H9 (cell line): ENCODE data around the gene TUBB4B. TPM values are rescaled to one million over a fixed set of nuclear protein-coding genes. Genes with fewer than 3 reads are reported as not detected.

Experiments
- DNase-seq: peaks from one replicate; pipeline ENCODE4 v3.0.0-alpha.2; 2017
- H2AFZ ChIP-seq: one replicate; pipeline ENCODE4 v1.6.1; 2013; ENCODE audit warnings: mild to moderate bottlenecking, low read length, control low read depth, moderate library complexity
- H2AK5ac ChIP-seq: 2 replicates; pipeline ENCODE4 v1.6.1; 2013; ENCODE audit warnings: low read length, control low read depth, mixed read lengths; ENCODE audit not compliant: insufficient read length
- H2BK120ac ChIP-seq: one replicate; pipeline ENCODE4 v1.6.1; 2013; ENCODE audit warnings: low read depth, mild to moderate bottlenecking, low read length, control low read depth, inconsistent platforms; ENCODE audit not compliant: poor library complexity, severe bottlenecking
- H2BK12ac ChIP-seq: 2 replicates; pipeline ENCODE4 v1.6.1; 2013; ENCODE audit warnings: low read length, control low read depth, mixed read lengths, low read depth; ENCODE audit not compliant: insufficient read length
- H2BK15ac ChIP-seq: 2 replicates; pipeline ENCODE4 v1.6.1; 2013; ENCODE audit warnings: low read depth, low read length, control low read depth
- H2BK20ac ChIP-seq: one replicate; pipeline ENCODE4 v1.6.1; 2013; ENCODE audit warnings: low read depth, mild to moderate bottlenecking, low read length, control low read depth, inconsistent platforms; ENCODE audit not compliant: poor library complexity, severe bottlenecking
- H2BK5ac ChIP-seq: 2 replicates; pipeline ENCODE4 v1.6.1; 2013; ENCODE audit warnings: low read length, control low read depth, mixed read lengths; ENCODE audit not compliant: insufficient read length
- H3K14ac ChIP-seq: 2 replicates; pipeline ENCODE4 v1.6.1; 2013; ENCODE audit warnings: low read length, control low read depth; ENCODE audit not compliant: insufficient read depth
- H3K18ac ChIP-seq: 2 replicates; pipeline ENCODE4 v1.6.1; 2013; ENCODE audit warnings: low read depth, mild to moderate bottlenecking, mixed read lengths, low read length, control low read depth; ENCODE audit not compliant: insufficient read length
- H3K23ac ChIP-seq: 2 replicates; pipeline ENCODE4 v1.6.1; 2013; ENCODE audit warnings: low read length, control low read depth, mixed read lengths, low read depth; ENCODE audit not compliant: insufficient read length
- H3K23me2 ChIP-seq: 2 replicates; pipeline ENCODE4 v1.6.1; 2013; ENCODE audit warnings: low read depth, mild to moderate bottlenecking, mixed read lengths, low read length, control low read depth; ENCODE audit not compliant: insufficient read length, poor library complexity, severe bottlenecking
- H3K27ac ChIP-seq: 2 replicates; pipeline ENCODE4 v1.5.1; 2013; ENCODE audit warnings: low read length, control low read depth, mixed read lengths, low read depth; ENCODE audit not compliant: insufficient read length
- H3K27me3 ChIP-seq: 2 replicates; pipeline ENCODE4 v1.6.1; 2013; ENCODE audit warnings: low read length, control low read depth, inconsistent platforms; ENCODE audit not compliant: insufficient read depth
- H3K4ac ChIP-seq: 2 replicates; pipeline ENCODE4 v1.6.1; 2013; ENCODE audit warnings: low read depth, mild to moderate bottlenecking, control low read depth, inconsistent platforms, low read length, moderate library complexity
- H3K4me1 ChIP-seq: 2 replicates; pipeline ENCODE4 v1.6.1; 2013; ENCODE audit warnings: low read length, control low read depth, inconsistent platforms; ENCODE audit not compliant: insufficient read depth
- H3K4me2 ChIP-seq: 2 replicates; pipeline ENCODE4 v1.6.1; 2013; ENCODE audit warnings: low read length, control low read depth, mixed read lengths; ENCODE audit not compliant: insufficient read length, insufficient read depth
- H3K56ac ChIP-seq: 2 replicates; pipeline ENCODE4 v1.6.1; 2013; ENCODE audit warnings: low read depth, mild to moderate bottlenecking, mixed read lengths, low read length, control low read depth; ENCODE audit not compliant: insufficient read length
- H3K79me1 ChIP-seq: 2 replicates; pipeline ENCODE4 v1.6.1; 2013; ENCODE audit warnings: low read depth, mild to moderate bottlenecking, moderate library complexity, low read length, control low read depth, inconsistent platforms; ENCODE audit not compliant: insufficient read depth, poor library complexity, severe bottlenecking
- H3K79me2 ChIP-seq: 2 replicates; pipeline ENCODE4 v1.6.1; 2013; ENCODE audit warnings: low read length, control low read depth, inconsistent platforms; ENCODE audit not compliant: insufficient read depth
- H3K9ac ChIP-seq: 2 replicates; pipeline ENCODE4 v1.6.1; 2013; ENCODE audit warnings: low read length, control low read depth, mixed read lengths; ENCODE audit not compliant: insufficient read length; ENCODE audit errors: extremely low read depth
- H3K9me3 ChIP-seq: one replicate; pipeline ENCODE4 v1.6.1; 2013; ENCODE audit warnings: low read depth, low read length, inconsistent platforms; ENCODE audit not compliant: control insufficient read depth
- H3T11ph ChIP-seq: one replicate; pipeline ENCODE4 v1.6.1; 2013; ENCODE audit warnings: mild to moderate bottlenecking, low read length, control low read depth, inconsistent platforms
- H4K20me1 ChIP-seq: one replicate; pipeline ENCODE4 v1.6.1; 2013; ENCODE audit not compliant: control insufficient read depth, insufficient read length, insufficient read depth
- H4K5ac ChIP-seq: 2 replicates; pipeline ENCODE4 v1.6.1; 2013; ENCODE audit warnings: low read depth, mild to moderate bottlenecking, mixed read lengths, low read length, control low read depth; ENCODE audit not compliant: insufficient read length
- H4K8ac ChIP-seq: replicated peaks from 2 replicates; pipeline ENCODE4 v1.6.1; 2013; ENCODE audit warnings: low read length, control low read depth, mixed read lengths, low read depth; ENCODE audit not compliant: insufficient read length
- H4K91ac ChIP-seq: 2 replicates; pipeline ENCODE4 v1.6.1; 2013; ENCODE audit warnings: low read depth, mild to moderate bottlenecking, moderate library complexity, mixed read lengths, low read length, control low read depth; ENCODE audit not compliant: insufficient read length
- H3K27ac Mint-ChIP-seq, 3 experiments: 2 replicates in 2 of 3; 3 replicates in 1 of 3; pipeline ENCODE4 v1.8.0; 2020 to 2021; ENCODE audit warnings: mixed read lengths in 3 of 3, mild to moderate bottlenecking in 1 of 3, moderate library complexity in 1 of 3
- H3K27me3 Mint-ChIP-seq: 2 replicates; pipeline ENCODE4 v1.8.0; 2021; ENCODE audit warnings: low read depth, mild to moderate bottlenecking, moderate library complexity, mixed read lengths
- H3K36me3 Mint-ChIP-seq, 3 experiments: 2 replicates in 2 of 3; 3 replicates in 1 of 3; pipeline ENCODE4 v1.8.0; 2020 to 2021; ENCODE audit warnings: low read depth in 3 of 3, mixed read lengths in 3 of 3; ENCODE audit not compliant: insufficient read depth in 1 of 3
- H3K4me1 Mint-ChIP-seq, 2 experiments: 2 replicates each; pipeline ENCODE4 v1.8.0; 2020; ENCODE audit warnings: mixed read lengths in 2 of 2
- H3K4me3 Mint-ChIP-seq, 2 experiments: 2 replicates in 1 of 2; 3 replicates in 1 of 2; pipeline ENCODE4 v1.8.0; 2020 to 2021; ENCODE audit warnings: mild to moderate bottlenecking in 2 of 2, mixed read lengths in 2 of 2, moderate library complexity in 1 of 2
- H3K9me3 Mint-ChIP-seq, 2 experiments: 2 replicates in 1 of 2; 3 replicates in 1 of 2; pipeline ENCODE4 v1.8.0; 2020; ENCODE audit warnings: mild to moderate bottlenecking in 2 of 2, mixed read lengths in 2 of 2, moderate library complexity in 1 of 2
- CTCF ChIP-seq: fragments of 200-600 bp; sonication (generic); conservative IDR thresholded peaks from 3 replicates; pipeline ENCODE4 v1.8.0; 2021; ENCODE audit warnings: antibody characterized with exemption, mild to moderate bottlenecking
- WGBS: extraction: QIAGEN DNeasy Blood & Tissue Kit; methylation state at CpG from one replicate; pipeline ENCODE4 v1.1.7; 2013; ENCODE audit warnings: missing lambda C conversion rate, low lambda C conversion rate, mixed read lengths; ENCODE audit not compliant: insufficient read length; ENCODE audit errors: extremely low coverage; 5-methylcytosine and 5-hydroxymethylcytosine counted together
- total RNA-seq: library from RNA; stranded (reverse); gene quantifications from 2 replicates; pipeline ENCODE4 v1.2.1, GENCODE V29; 2021

The TUBB4B gene
- total RNA-seq, 1 experiment from 2014 or later, result 378 TPM

- no peak overlapping the region for H3K56ac ChIP-seq
- H2AK5ac ChIP-seq, result no peak overlapping the region
- Mint-ChIP-seq H3K27ac (no peak overlapping the region), H3K9me3 (no peaks in the 10 kb centered on the region), H3K4me1 (peaks cover 8 to 19% of the 10 kb centered on the region in 2 experiments), H3K27me3 (peaks cover 29% of the 10 kb centered on the region), H3K36me3 (peaks cover 3 to 4% (median 4%) of the 10 kb centered on the region in 3 experiments; a peak in 4 of 7 replicates), H3K4me3 (no peak overlapping the region)
- H4K91ac ChIP-seq, result no peak overlapping the region
- H2AFZ ChIP-seq, result no peak overlapping the region
- H3K27ac ChIP-seq, result no peak overlapping the region
- H3T11ph ChIP-seq, result no peak overlapping the region
- TF ChIP-seq CTCF, result no peak
- H3K14ac ChIP-seq, result no peak overlapping the region; the same call in 1 of the 2 replicates
- H3K9ac ChIP-seq, result no peak overlapping the region
- H2BK5ac ChIP-seq, result no peak overlapping the region
- no peak overlapping the region for H2BK12ac ChIP-seq
- H3K79me1 ChIP-seq, result peaks cover 3% of the 10 kb centered on the region
- no peak overlapping the region for H4K8ac ChIP-seq
- no peak overlapping the region for H3K23ac ChIP-seq
- H3K27me3 ChIP-seq, result no peaks in the 10 kb centered on the region
- no peaks in the 10 kb centered on the region for H4K20me1 ChIP-seq
- H3K18ac ChIP-seq, result no peak overlapping the region
- H4K5ac ChIP-seq, result no peak overlapping the region
- peaks cover 14% of the 10 kb centered on the region for H3K23me2 ChIP-seq
- H3K79me2 ChIP-seq, result peaks cover 6% of the 10 kb centered on the region; the same call in 1 of the 2 replicates
- no peak overlapping the region for H2BK15ac ChIP-seq
- no peak overlapping the region for H2BK20ac ChIP-seq
- no peaks in the 10 kb centered on the region for H3K9me3 ChIP-seq
- H3K4me1 ChIP-seq, result no peaks in the 10 kb centered on the region
- WGBS, result no CpG with 5 or more reads among the region's 22 CpGs
- DNase-seq, result no peak
- no peak overlapping the region for H3K4ac ChIP-seq
- H2BK120ac ChIP-seq, result no peak overlapping the region
- H3K4me2 ChIP-seq, result no peak overlapping the region
These were observed 10.6 kb downstream of the TUBB4B start for GRCh38 chr9:137251490-137252268.
